Femur (tissue), 1 donor: ENCODE results near the gene GADL1.
A peak's percentile ranks its signal among the peaks of the same experiment; 100 is the strongest.

ENCODE experiments used
- DNase-seq: peaks from one replicate; pipeline ENCODE4 v3.0.0-alpha.2; 2017

The GADL1 gene

GRCh38 chr3:30894521-30895251 lies at the start of gene GADL1:
TSS of gene GADL1 (minus strand) at chr3:30894661. CDS start at chr3:30894614, 47 bp downstream.
- DNase-seq, result peak; percentile 73

GRCh38 chr3:30944124-30944523 lies 49.7 kb upstream of the GADL1 start:
- DNase-seq, result no peak

- DNase-seq, result no peak
Observed at GRCh38 chr3:30943206-30943605, 48.7 kb upstream of the GADL1 start.

- DNase-seq, result no peak
Observed at GRCh38 chr3:30941342-30941741, 46.9 kb upstream of the GADL1 start.

GRCh38 chr3:30940740-30941139 lies 46.3 kb upstream of the GADL1 start:
- DNase-seq, result no peak

- DNase-seq, result peak; percentile 50
Observed at GRCh38 chr3:30934208-30934550, 39.7 kb upstream of the GADL1 start.

- no peak for DNase-seq
Observed at GRCh38 chr3:30933478-30934207, 39.2 kb upstream of the GADL1 start.

- DNase-seq, result no peak
Observed at GRCh38 chr3:30932513-30933098, 38.1 kb upstream of the GADL1 start.

- no peak for DNase-seq
Observed at GRCh38 chr3:30924763-30925162, 30.3 kb upstream of the GADL1 start.

- no peak for DNase-seq
Observed at GRCh38 chr3:30919564-30919963, 25.1 kb upstream of the GADL1 start.

GRCh38 chr3:30918761-30919160 lies 24.3 kb upstream of the GADL1 start:
- no peak for DNase-seq

GRCh38 chr3:30915782-30916181 lies 21.3 kb upstream of the GADL1 start:
- no peak for DNase-seq

- no peak for DNase-seq
Observed at GRCh38 chr3:30914696-30915095, 20.2 kb upstream of the GADL1 start.

- no peak for DNase-seq
Observed at GRCh38 chr3:30913176-30913575, 18.7 kb upstream of the GADL1 start.

GRCh38 chr3:30912301-30912700 lies 17.8 kb upstream of the GADL1 start:
- DNase-seq, result no peak

GRCh38 chr3:30908456-30909037 lies 14.1 kb upstream of the GADL1 start:
- DNase-seq, result no peak

GRCh38 chr3:30904996-30905395 lies 10.5 kb upstream of the GADL1 start:
- DNase-seq, result no peak

GRCh38 chr3:30895329-30895728 lies 868 bp upstream of the GADL1 start:
- DNase-seq, result no peak

- no peak for DNase-seq
Observed at GRCh38 chr3:30893678-30894325, 659 bp downstream of the GADL1 start.

GRCh38 chr3:30890907-30891306 lies 3.6 kb downstream of the GADL1 start:
- DNase-seq, result no peak

GRCh38 chr3:30886888-30887287 lies 7.6 kb downstream of the GADL1 start:
- no peak for DNase-seq

GRCh38 chr3:30878862-30879261 lies 15.6 kb downstream of the GADL1 start:
- DNase-seq, result no peak

GRCh38 chr3:30875505-30875904 lies 19.0 kb downstream of the GADL1 start:
- no peak for DNase-seq
